Fibroblast of lung (primary cell): ENCODE results near the gene GABRB3. TPM values are rescaled to one million over a fixed set of nuclear protein-coding genes. Genes with fewer than 3 reads are reported as not detected.

Source experiments
- DNase-seq, 2 donors: peaks; one replicate each; pipeline versions ENCODE4 v3.0.0 to v3.0.0-alpha.2; 2010; ENCODE audit warnings: low read depth in 2 of 2
- H2AFZ ChIP-seq: 2 replicates; pipeline ENCODE4 v1.5.1; 2012; ENCODE audit warnings: low read length, control low read depth, inconsistent platforms
- H3K27ac ChIP-seq: 2 replicates; pipeline ENCODE4 v1.5.1; 2011; ENCODE audit warnings: low read length, control low read depth; ENCODE audit not compliant: insufficient read depth
- H3K27me3 ChIP-seq: 2 replicates; pipeline ENCODE4 v1.5.1; 2011; ENCODE audit warnings: mild to moderate bottlenecking, low read length; ENCODE audit not compliant: control insufficient read depth, insufficient read depth
- H3K36me3 ChIP-seq: 2 replicates; pipeline ENCODE4 v1.5.1; 2011; ENCODE audit warnings: low read length; ENCODE audit not compliant: control insufficient read depth, insufficient read depth
- H3K4me1 ChIP-seq: 2 replicates; pipeline ENCODE4 v1.5.1; 2011; ENCODE audit warnings: low read length; ENCODE audit not compliant: control insufficient read depth, insufficient read depth; ENCODE audit errors: extremely low read depth
- H3K4me2 ChIP-seq: 2 replicates; pipeline ENCODE4 v1.5.1; 2011; ENCODE audit warnings: low read length, control low read depth; ENCODE audit not compliant: insufficient read depth; ENCODE audit errors: extremely low read depth
- H3K4me3 ChIP-seq, 4 experiments: fragments of 200-600 bp in 1 of 4; sonication (generic) in 1 of 4; replicated peaks in 1 of 4; 2 replicates each; pipeline ENCODE4 v1.5.1; 2011 to 2016; ENCODE audit warnings: low read length in 4 of 4, low read depth in 3 of 4, mild to moderate bottlenecking in 3 of 4, control low read depth in 2 of 4, inconsistent platforms in 1 of 4, mixed read lengths in 1 of 4; ENCODE audit not compliant: insufficient read depth in 1 of 4; ENCODE audit errors: control extremely low read depth in 1 of 4
- H3K79me2 ChIP-seq: 2 replicates; pipeline ENCODE4 v1.5.1; 2012; ENCODE audit warnings: mild to moderate bottlenecking, low read length, inconsistent platforms; ENCODE audit not compliant: control insufficient read depth, insufficient read depth
- H3K9ac ChIP-seq: 2 replicates; pipeline ENCODE4 v1.5.1; 2011; ENCODE audit warnings: mild to moderate bottlenecking, low read length, control low read depth; ENCODE audit not compliant: insufficient read depth
- H3K9me3 ChIP-seq: 2 replicates; pipeline ENCODE4 v1.5.1; 2012; ENCODE audit warnings: low read depth, low read length; ENCODE audit not compliant: control insufficient read depth, insufficient read depth
- H4K20me1 ChIP-seq: 2 replicates; pipeline ENCODE4 v1.5.1; 2011; ENCODE audit warnings: low read length; ENCODE audit not compliant: control insufficient read depth, insufficient read depth; ENCODE audit errors: extremely low read depth
- CTCF ChIP-seq, 2 donors: IDR thresholded peaks in 1 of 2; conservative IDR thresholded peaks in 1 of 2; 1 replicate in 1 of 2; 2 replicates in 1 of 2; pipeline ENCODE4 v1.5.1; 2011 to 2012; ENCODE audit warnings: low read length in 2 of 2, control low read depth in 1 of 2, inconsistent platforms in 1 of 2, low read depth in 1 of 2, mild to moderate bottlenecking in 1 of 2
- EZH2 ChIP-seq: IDR thresholded peaks from 2 replicates; pipeline ENCODE4 v1.5.1; 2012; ENCODE audit warnings: low read length, control low read depth, mild to moderate bottlenecking; ENCODE audit errors: missing control alignments
- polyA plus RNA-seq, 2 donors: library from polyadenylated mRNA; depleted of rRNA in 1 of 2; stranded (reverse) in 1 of 2; unstranded in 1 of 2; fragments of >200 nt; gene quantifications; 2 replicates each; pipeline ENCODE4 v1.2.1, GENCODE V29; 2011 to 2012; ENCODE audit warnings: missing spikeins in 1 of 2
- total RNA-seq: library from RNA; depleted of rRNA; stranded (reverse); fragments of >200 nt; gene quantifications from 2 replicates; pipeline ENCODE4 v1.2.1, GENCODE V29; 2014

The GABRB3 gene
- total and polyA plus RNA-seq, 2 donors (not counting 1 experiment from before 2014, with no cell fraction given), result 1.1 to 1.5 TPM

GRCh38 chr15:26531489-26531888, 241.4 kb downstream of the GABRB3 start:
- Histone ChIP-seq H2AFZ (no peak overlapping the region), H3K9me3 (no peaks in the 10 kb centered on the region)
- TF ChIP-seq EZH2 (no peak), CTCF (conservative IDR thresholded peaks at IDR 0.05 in 1 of 2, IDR thresholded peaks at IDR 0.05 in 1 of 2; ENCODE audit: low read depth in 1 of 2, low read length in 2 of 2) (no peak)

DNA sequence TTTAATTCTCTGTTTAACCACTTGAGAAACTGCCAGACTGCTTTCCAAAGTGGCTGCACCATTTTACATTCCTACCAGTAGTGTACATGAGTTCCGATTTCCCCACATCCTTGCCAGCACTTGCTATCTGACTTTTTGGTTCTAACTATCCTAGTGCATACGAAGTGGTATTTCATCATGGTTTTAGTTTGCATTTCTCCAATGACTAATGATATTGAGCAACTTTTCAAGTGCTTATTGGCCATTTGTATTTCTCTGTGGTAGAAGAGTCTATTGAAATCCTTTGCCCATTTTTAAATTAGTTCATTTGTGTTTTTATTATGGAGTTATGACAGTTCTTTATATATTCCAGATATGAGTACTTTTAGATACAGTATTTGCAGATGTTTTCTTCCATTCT, 247.8 kb downstream of the GABRB3 start:
- Histone ChIP-seq H3K4me2 (no peak overlapping the region), H3K27me3 (no peaks in the 10 kb centered on the region), H3K36me3 (no peaks in the 10 kb centered on the region), H4K20me1 (no peaks in the 10 kb centered on the region), H3K79me2 (no peaks in the 10 kb centered on the region), H3K9me3 (no peaks in the 10 kb centered on the region), H3K4me3 (no peak overlapping the region), H2AFZ (no peak overlapping the region), H3K27ac (no peak overlapping the region), H3K4me1 (no peaks in the 10 kb centered on the region), H3K9ac (no peak overlapping the region)
- DNase-seq, result no peak
- TF ChIP-seq CTCF (conservative IDR thresholded peaks at IDR 0.05 in 1 of 2, IDR thresholded peaks at IDR 0.05 in 1 of 2; ENCODE audit: low read depth in 1 of 2, low read length in 2 of 2) (no peak), EZH2 (no peak)

More at GRCh38 chr15:26531489-26531888, 241.4 kb downstream of the GABRB3 start:
- Histone ChIP-seq H3K4me3 (no peak overlapping the region), H3K27me3 (no peaks in the 10 kb centered on the region), H3K4me1 (no peaks in the 10 kb centered on the region), H3K79me2 (no peaks in the 10 kb centered on the region), H3K27ac (no peak overlapping the region), H3K4me2 (no peak overlapping the region), H3K36me3 (no peaks in the 10 kb centered on the region), H3K9ac (no peak overlapping the region), H4K20me1 (no peaks in the 10 kb centered on the region)
- no peak for DNase-seq

DNA sequence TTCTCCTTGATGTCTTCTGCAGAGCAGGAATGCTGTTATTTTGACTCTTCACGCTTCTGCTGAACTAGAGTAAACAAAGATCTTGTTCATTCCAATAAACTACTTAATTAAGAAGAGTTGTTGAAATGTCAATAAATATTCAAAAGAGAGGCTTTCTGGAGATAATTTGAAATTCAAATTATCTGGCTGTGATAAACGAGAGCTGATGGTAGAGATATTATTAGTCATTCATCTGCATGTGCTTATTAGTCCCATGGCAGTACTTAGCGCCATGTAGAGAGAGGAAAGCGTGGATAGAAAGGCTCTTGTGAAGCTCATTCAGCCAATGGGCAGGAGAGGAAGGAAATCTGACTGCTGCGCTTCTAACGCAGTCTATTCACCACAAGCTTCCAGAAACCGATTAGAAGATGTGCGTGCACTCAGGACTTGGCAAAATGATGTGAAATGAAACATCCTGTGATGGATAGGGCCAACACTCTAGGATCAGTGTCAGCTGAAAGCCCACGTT, 251.1 kb downstream of the GABRB3 start:
- Histone ChIP-seq H4K20me1 (no peaks in the 10 kb centered on the region), H2AFZ (no peak overlapping the region), H3K79me2 (no peaks in the 10 kb centered on the region), H3K9ac (no peak overlapping the region), H3K36me3 (no peaks in the 10 kb centered on the region), H3K27ac (no peak overlapping the region), H3K9me3 (no peaks in the 10 kb centered on the region), H3K4me3 (no peak overlapping the region), H3K4me2 (no peak overlapping the region), H3K27me3 (no peaks in the 10 kb centered on the region), H3K4me1 (no peaks in the 10 kb centered on the region)
- no peak for TF ChIP-seq EZH2
- TF ChIP-seq CTCF (conservative IDR thresholded peaks at IDR 0.05 in 1 of 2, IDR thresholded peaks at IDR 0.05 in 1 of 2; ENCODE audit: low read depth in 1 of 2, low read length in 2 of 2), result no peak
- DNase-seq, result no peak
